NCI-H1417 (cell line): Measurements from ENCODE around the gene NLRP13.

Source experiments
- DNase-seq, 3 experiments: peaks; one replicate each; lab custom pipeline; 2025; lab: John Stamatoyannopoulos, UW

Gene NLRP13

GRCh38 chr19:55902080-55902751 is 29.9 kb downstream of the NLRP13 start:
- no peak for DNase-seq

- no peak for DNase-seq
Measured at GRCh38 chr19:55901369-55902079, 30.6 kb downstream of the NLRP13 start.

GRCh38 chr19:55898911-55899310 is 33.2 kb downstream of the NLRP13 start:
- DNase-seq = no peak

- no peak for DNase-seq
Measured at GRCh38 chr19:55882626-55883025, 49.5 kb downstream of the NLRP13 start.

GRCh38 chr19:55877211-55877610 is 54.9 kb downstream of the NLRP13 start:
- no peak for DNase-seq

GRCh38 chr19:55870736-55871135 is 61.4 kb downstream of the NLRP13 start:
- no peak for DNase-seq

- DNase-seq = no peak
Measured at GRCh38 chr19:55867101-55867500, 65.0 kb downstream of the NLRP13 start.

GRCh38 chr19:55866521-55866920 is 65.6 kb downstream of the NLRP13 start:
- DNase-seq = no peak

- no peak for DNase-seq
Measured at GRCh38 chr19:55858969-55859368, 73.2 kb downstream of the NLRP13 start.

GRCh38 chr19:55858401-55858800 is 73.7 kb downstream of the NLRP13 start:
- DNase-seq = no peak

GRCh38 chr19:55857974-55858373 is 74.2 kb downstream of the NLRP13 start:
- no peak for DNase-seq

GRCh38 chr19:55857149-55857548 is 75.0 kb downstream of the NLRP13 start:
- no peak for DNase-seq

- no peak for DNase-seq
Measured at GRCh38 chr19:55855160-55855559, 77.0 kb downstream of the NLRP13 start.
